ENCODE results near the gene ADAM15.

The ADAM15 gene

GRCh38 chr1:155051777-155052398, 772 bp downstream of the ADAM15 start:
- Histone ChIP-seq H3K79me2 (ENCODE audit: insufficient read depth, low read length) (no peaks in the 10 kb centered on the region), H3K36me3 (ENCODE audit: insufficient read depth, low read length) (peaks cover 5% of the 10 kb centered on the region), H4K20me1 (ENCODE audit: insufficient read depth, low read length) (no peaks in the 10 kb centered on the region), H3K4me1 (ENCODE audit: insufficient read depth, low read length, severe bottlenecking) (peaks cover 24% of the 10 kb centered on the region), H3K9ac (ENCODE audit: low read length) (peak overlapping the region; percentile 73), H3F3A (ENCODE audit: insufficient read depth, low read length) (no peaks in the 10 kb centered on the region), H3K4me3 (ENCODE audit: low read depth, low read length, poor library complexity, severe bottlenecking) (peak overlapping the region; percentile 77), H2AFZ (ENCODE audit: low read length) (no peak overlapping the region), H3K4me2 (ENCODE audit: low read length) (peak overlapping the region; percentile 85), H3K9me2 (ENCODE audit: low read depth, low read length) (no peaks in the 10 kb centered on the region), H3K27me3 (ENCODE audit: insufficient read depth, low read length) (no peaks in the 10 kb centered on the region), H3K9me3 (ENCODE audit: low read length) (no peaks in the 10 kb centered on the region), H3K27ac (ENCODE audit: low read depth, low read length, poor library complexity, severe bottlenecking) (no peak overlapping the region)
- TF ChIP-seq, protein P1, sequence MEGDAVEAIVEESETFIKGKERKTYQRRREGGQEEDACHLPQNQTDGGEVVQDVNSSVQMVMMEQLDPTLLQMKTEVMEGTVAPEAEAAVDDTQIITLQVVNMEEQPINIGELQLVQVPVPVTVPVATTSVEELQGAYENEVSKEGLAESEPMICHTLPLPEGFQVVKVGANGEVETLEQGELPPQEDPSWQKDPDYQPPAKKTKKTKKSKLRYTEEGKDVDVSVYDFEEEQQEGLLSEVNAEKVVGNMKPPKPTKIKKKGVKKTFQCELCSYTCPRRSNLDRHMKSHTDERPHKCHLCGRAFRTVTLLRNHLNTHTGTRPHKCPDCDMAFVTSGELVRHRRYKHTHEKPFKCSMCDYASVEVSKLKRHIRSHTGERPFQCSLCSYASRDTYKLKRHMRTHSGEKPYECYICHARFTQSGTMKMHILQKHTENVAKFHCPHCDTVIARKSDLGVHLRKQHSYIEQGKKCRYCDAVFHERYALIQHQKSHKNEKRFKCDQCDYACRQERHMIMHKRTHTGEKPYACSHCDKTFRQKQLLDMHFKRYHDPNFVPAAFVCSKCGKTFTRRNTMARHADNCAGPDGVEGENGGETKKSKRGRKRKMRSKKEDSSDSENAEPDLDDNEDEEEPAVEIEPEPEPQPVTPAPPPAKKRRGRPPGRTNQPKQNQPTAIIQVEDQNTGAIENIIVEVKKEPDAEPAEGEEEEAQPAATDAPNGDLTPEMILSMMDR (IDR thresholded peaks at IDR 0.05; ENCODE audit: low read length): no peak

- peak overlapping the region; percentile 77 for H3K4me3 ChIP-seq (ENCODE audit: low read depth, low read length, poor library complexity, severe bottlenecking)
- peak overlapping the region; percentile 11; the same call in 1 of the 2 replicates for H3K9ac ChIP-seq (ENCODE audit: low read length)
- no peaks in the 10 kb centered on the region for H4K20me1 ChIP-seq (ENCODE audit: insufficient read depth, low read length)
- no peaks in the 10 kb centered on the region for H3K9me3 ChIP-seq (ENCODE audit: low read length)
- H3K4me2 ChIP-seq (ENCODE audit: low read length): peak overlapping the region; percentile 85
- no peaks in the 10 kb centered on the region for H3K27me3 ChIP-seq (ENCODE audit: insufficient read depth, low read length)
- TF ChIP-seq EZH2 (IDR thresholded peaks at IDR 0.05; ENCODE audit: borderline replicate concordance, low read length): no peak
- TF ChIP-seq, protein P1 (IDR thresholded peaks at IDR 0.05; ENCODE audit: low read length): peak; percentile 32; the same call in 1 of the 2 replicates
- H3K4me1 ChIP-seq (ENCODE audit: insufficient read depth, low read length, severe bottlenecking): peaks cover 24% of the 10 kb centered on the region
- H3K36me3 ChIP-seq (ENCODE audit: insufficient read depth, low read length): peaks cover 5% of the 10 kb centered on the region
- H3F3A ChIP-seq (ENCODE audit: insufficient read depth, low read length): no peaks in the 10 kb centered on the region
- no peak overlapping the region for H2AFZ ChIP-seq (ENCODE audit: low read length)
- H3K79me2 ChIP-seq (ENCODE audit: insufficient read depth, low read length): no peaks in the 10 kb centered on the region
- H3K27ac ChIP-seq (ENCODE audit: low read depth, low read length, poor library complexity, severe bottlenecking): peak overlapping the region; percentile 13
- H3K9me2 ChIP-seq (ENCODE audit: low read depth, low read length): no peaks in the 10 kb centered on the region
Measured at GRCh38 chr1:155052439-155053395, 1.6 kb downstream of the ADAM15 start.

GRCh38 chr1:155053531-155054105, 2.5 kb downstream of the ADAM15 start:
- Histone ChIP-seq H3K4me3 (ENCODE audit: low read depth, low read length, poor library complexity, severe bottlenecking) (no peak overlapping the region), H3F3A (ENCODE audit: insufficient read depth, low read length) (no peaks in the 10 kb centered on the region), H4K20me1 (ENCODE audit: insufficient read depth, low read length) (no peaks in the 10 kb centered on the region), H3K36me3 (ENCODE audit: insufficient read depth, low read length) (peaks cover 8% of the 10 kb centered on the region), H3K9ac (ENCODE audit: low read length) (no peak overlapping the region), H3K9me2 (ENCODE audit: low read depth, low read length) (no peaks in the 10 kb centered on the region), H3K4me1 (ENCODE audit: insufficient read depth, low read length, severe bottlenecking) (peaks cover 24% of the 10 kb centered on the region), H3K27me3 (ENCODE audit: insufficient read depth, low read length) (no peaks in the 10 kb centered on the region), H3K79me2 (ENCODE audit: insufficient read depth, low read length) (no peaks in the 10 kb centered on the region), H2AFZ (ENCODE audit: low read length) (no peak overlapping the region), H3K9me3 (ENCODE audit: low read length) (no peaks in the 10 kb centered on the region), H3K4me2 (ENCODE audit: low read length) (no peak overlapping the region), H3K27ac (ENCODE audit: low read depth, low read length, poor library complexity, severe bottlenecking) (no peak overlapping the region)
- TF ChIP-seq, protein P1 (IDR thresholded peaks at IDR 0.05; ENCODE audit: low read length): no peak
- no peak for TF ChIP-seq EZH2 (IDR thresholded peaks at IDR 0.05; ENCODE audit: borderline replicate concordance, low read length)

All from OCI-LY1 (cell line).